ENCODE measurements around the gene MYO1C.

Gene MYO1C

DNA sequence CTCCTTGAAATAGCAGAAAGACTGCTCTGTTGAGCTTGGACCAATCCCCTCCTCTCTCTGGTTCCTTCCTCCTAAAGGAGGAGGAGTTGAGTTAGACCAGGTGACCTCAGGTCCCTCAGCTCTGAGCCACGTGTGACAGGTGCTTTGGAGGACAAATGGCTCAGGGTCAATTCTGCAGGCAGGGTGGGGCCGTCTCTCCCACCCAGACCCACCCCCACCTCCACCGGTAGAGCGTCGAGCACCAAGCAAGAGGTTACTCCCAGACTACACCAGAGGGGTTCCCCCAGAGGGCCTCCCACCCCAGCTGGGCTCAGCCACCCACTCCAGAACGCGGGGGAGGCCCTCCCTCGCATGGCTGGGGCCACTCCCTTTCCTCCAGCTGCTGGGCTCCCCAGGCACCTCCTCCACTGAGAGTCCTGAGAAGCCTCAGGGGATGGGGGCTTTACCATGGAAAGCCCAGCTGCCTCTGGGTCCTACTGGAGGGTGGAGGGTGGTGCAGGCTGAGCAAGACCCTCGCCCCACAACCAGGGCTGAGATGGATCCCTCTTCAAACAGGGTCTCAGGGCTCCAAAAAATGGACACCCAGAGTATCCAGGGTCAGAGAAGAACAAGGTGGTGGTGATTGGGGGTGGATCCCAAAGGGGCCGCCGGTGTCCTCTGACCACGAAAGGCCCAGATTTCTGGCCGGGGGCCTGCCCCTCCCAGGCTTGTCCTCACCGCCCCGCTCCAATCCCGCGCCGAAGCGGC is 7.6 kb downstream of the MYO1C start:
- no peak for DNase-seq

DNA sequence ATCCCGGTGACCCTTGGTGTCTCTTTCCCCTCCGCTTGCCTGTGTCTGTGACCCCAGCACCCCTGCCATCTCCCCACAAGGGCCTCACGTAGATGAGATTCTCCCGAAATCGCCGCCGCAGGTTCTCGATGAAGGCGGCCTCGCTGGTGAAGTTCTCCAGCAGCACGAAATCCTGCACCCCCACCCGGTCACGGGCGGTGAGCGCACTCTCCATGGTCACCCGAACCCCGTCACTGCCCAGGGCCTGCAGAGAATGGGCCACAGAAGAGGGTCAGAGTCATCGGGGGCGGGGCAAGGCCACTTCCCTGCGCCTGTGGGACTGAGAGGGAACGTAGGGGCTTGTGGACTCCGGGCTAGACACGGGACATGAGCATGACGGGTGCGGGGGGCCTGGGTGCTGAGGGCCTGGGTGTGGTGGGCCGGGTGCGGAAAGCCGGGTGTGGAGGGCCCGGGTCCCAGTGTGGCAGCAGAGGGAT is 8.4 kb downstream of the MYO1C start:
- no peak for DNase-seq

- DNase-seq: no peak
Measured at GRCh38 chr17:1482680-1483079, 9.8 kb downstream of the MYO1C start.

DNA sequence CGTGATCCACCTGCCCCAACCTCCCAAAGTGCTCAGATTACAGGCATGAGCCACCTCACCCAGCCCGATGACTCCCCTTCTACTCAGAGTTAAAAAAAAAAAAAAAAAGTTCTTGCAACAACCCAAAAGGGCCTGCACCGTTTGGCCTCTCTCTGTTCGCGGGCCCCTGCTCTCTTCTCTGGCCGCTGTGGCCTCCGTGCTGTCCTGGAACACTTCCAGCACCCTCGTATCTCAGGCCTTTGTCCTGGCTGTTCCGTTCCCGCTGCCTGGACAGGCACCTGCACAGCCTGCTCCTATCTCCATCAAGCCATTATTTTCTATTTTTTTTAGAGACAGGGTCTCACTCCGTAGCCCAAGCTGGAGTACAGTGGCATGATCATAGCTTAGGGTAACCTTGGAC is 10.8 kb downstream of the MYO1C start:
- no peak for DNase-seq

GRCh38 chr17:1480747-1481465 is 11.6 kb downstream of the MYO1C start:
- DNase-seq: no peak

DNA sequence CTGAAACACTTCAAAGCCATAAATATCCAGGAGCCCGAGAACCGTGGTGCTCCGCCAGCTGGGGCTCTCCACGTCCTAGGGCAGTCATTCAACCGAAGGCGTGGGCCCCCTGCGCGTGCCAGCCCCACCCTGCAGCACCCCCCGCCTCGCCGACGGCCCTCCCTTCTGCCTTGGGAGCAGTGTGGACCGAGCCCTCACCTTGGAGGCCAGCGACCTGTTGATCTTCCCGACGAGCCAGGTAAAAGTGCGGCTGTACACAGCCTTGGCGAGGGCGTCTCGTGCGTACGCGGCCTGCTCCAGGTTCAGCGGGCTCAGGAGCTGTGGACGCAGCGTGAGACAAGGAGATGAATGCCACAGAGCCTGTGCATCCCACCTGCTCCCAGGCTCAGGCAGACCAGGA is 14.1 kb downstream of the MYO1C start:
- DNase-seq: no peak

- DNase-seq: no peak
Measured at GRCh38 chr17:1475321-1475854, 17.1 kb downstream of the MYO1C start.

DNA sequence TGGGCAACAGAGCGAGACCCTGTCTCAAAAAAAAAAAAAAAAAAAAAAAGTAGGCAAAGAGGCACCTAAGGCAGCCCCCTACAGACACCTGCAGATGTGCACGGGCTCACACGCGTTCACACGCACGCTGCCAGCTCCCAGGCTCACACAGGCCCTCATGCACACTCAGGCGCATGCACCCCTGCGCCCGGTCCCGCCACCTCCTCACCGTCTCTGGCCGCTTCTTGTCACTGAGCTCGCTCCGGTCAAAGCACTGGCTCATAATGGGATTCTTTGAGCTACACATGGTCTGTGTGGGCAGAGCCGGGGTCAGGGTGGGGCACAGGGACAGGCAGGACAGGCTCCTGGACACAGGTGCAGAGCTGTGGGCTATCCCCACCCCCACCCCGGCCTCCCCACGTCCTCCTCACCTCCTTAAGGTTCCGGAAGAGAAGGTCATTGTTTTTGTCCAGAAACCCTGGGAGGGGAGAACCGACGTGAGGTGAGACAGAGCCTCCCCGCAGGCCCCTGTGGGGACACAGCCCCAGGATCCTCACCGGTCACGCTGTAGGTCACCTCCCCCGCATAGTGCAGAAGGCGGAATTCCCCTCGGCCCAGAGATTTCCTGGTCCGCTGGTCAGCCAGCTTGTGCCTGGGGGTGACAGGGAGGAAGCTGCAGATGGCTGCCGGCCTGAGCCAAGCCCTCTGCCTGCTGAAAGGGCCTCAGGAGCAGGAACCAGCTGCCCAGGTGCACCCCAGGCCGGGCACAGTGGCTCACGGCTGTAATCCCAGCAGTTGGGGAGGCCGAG is 17.9 kb downstream of the MYO1C start:
- peak; percentile 57 for DNase-seq

DNA sequence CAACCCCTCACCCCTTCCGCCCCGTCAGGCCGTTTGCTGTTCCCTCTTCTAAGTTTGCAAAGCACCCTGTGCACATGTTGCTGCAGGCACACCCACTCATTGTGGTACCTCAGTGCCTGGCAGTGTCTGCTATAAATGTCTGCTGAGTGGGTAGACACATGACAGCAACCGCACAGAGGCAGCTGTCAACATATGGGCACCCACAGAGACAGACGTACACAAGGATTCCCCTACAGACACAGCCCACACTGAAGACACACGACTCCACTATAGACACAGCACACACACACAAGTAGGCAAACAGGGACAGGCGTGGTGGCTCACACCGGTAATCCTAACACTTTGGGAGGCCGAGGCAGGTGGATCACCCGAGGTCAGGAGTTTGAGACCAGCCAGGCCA is 18.6 kb downstream of the MYO1C start:
- DNase-seq: no peak

- DNase-seq: no peak
Measured at GRCh38 chr17:1473170-1473569, 19.3 kb downstream of the MYO1C start.

DNA sequence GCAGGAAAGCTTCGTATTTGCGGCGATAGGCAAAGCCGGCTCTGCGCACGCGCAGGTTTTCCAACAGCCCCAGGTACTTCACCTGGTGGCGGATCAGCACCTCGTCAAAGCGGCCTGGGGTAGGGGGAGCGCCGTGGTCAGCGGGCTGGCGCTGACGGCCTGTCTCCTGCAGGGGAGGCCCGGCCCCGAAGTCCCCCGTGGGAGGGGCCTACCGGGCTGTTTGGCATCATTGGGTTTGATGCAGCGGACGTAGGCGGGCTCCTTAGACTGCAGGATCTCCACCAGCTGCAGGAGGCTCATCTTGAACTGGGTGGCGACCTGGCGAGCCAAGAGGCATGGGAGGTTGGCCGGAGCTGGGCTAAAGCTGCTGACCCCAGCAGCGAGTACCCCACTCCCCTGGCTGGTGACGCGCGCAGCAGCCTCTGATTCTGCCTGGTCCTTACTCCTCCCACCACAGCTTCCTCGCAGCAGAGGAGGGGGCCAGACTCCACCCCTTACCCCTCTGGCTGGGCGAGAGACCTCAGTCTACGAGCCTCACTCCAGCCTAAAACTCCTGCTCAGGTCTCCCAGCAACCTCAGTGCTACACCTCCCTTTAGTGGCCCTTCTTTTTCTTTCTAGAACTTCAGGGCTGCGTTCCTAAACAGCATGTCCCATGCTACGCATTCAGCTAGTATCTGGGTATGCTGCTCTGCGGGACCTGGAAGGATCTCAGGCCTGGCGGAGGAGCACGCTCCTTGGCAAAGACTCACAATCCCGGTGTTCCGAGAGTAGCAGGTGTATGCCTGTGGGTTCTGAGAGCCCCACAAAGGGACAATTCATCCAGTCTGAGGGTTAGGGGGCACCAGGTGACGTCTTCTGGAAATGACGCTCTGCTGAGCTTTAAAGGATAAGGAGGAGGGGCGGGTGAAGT is 20.3 kb downstream of the MYO1C start:
- no peak for DNase-seq

GRCh38 chr17:1471490-1471889 is 21.0 kb downstream of the MYO1C start:
- DNase-seq: no peak

DNA sequence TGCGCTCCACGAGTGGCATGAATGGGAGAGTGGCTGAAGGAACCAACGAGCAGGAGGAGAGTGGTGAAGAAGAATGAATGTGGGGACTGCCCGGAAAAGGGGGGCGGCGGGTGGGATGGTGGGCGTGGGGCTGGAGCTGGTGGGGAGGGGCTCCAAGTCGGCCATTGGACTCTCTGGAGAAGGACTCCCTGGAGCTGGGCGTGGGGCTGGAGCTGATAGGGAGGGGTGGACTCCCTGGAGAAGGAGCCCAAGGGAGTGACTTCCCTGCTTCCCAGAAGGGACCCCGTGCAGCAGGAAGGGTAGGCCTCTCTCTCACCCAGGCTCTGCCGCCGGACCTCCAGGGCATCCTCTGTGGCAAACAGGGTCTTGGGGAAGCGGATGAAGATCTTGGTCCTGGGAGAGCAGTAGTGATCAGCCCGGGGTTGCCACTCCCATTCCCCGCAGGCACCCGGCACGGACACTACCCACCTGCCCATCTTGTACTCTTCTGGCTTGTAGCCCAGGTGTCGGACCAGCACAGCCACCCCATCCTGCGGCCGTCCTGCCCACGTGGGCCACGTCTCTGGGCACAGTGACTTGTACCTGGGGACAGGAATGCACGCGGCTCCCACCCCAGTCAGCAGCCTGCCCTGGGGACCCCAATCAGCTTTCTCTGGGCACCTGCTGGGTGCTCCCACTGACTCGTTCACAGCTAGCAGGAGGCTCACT is 21.6 kb downstream of the MYO1C start:
- no peak for DNase-seq

- no peak for DNase-seq
Measured at GRCh38 chr17:1470071-1470754, 22.3 kb downstream of the MYO1C start.

- no peak for DNase-seq
Measured at GRCh38 chr17:1469231-1469852, 23.1 kb downstream of the MYO1C start.

DNA sequence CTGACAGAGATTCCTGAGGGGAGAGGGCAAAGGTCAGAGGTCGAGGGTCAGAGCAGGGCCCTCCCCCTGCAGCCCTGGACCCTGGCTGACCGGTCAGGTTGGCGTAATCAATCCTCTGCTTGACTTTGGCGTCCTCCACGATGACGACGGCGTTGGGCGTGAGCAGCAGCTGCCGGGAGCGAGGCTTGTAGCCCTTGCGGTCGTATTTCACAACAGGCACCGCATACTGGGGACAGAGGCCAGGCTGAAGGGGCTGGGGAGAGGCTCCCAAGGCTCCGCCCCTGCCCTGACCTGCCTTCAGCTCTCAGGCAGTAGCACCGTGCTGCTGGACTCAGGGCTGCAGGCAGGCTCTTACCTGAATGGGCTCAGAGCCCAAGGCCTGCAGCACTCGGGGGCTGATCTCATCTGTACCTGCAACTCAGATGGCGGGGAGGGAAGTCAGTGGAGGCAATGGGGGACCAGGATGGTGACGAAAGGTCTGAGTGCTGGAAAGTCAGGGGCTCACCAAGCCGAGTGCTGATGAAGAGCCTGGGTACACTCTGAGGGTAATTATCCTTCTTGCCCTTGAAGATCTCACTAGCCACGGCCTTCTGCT is 24.5 kb downstream of the MYO1C start:
- DNase-seq: no peak

DNA sequence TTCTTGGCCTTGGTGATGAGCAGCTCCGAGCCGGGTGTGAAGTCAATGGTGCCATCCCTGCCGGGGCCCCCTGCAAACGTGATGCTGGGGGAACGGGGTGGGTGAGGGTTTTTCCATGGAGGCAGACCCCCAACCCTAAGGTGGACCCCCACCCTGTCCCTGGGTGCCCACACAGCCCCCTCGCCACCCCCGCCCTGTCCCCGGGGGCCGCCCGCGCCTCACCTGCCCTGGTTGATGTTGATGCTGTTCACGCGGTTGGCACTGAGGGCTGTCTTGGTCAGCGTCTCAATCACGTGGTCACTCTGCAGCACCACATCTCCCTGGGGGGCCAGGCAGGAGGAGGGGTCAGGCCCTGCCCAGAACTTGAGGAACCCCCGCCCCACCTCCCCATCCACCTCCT is 25.2 kb downstream of the MYO1C start:
- no peak for DNase-seq

GRCh38 chr17:1464186-1464585 is 28.3 kb downstream of the MYO1C start:
- no peak for DNase-seq

DNA sequence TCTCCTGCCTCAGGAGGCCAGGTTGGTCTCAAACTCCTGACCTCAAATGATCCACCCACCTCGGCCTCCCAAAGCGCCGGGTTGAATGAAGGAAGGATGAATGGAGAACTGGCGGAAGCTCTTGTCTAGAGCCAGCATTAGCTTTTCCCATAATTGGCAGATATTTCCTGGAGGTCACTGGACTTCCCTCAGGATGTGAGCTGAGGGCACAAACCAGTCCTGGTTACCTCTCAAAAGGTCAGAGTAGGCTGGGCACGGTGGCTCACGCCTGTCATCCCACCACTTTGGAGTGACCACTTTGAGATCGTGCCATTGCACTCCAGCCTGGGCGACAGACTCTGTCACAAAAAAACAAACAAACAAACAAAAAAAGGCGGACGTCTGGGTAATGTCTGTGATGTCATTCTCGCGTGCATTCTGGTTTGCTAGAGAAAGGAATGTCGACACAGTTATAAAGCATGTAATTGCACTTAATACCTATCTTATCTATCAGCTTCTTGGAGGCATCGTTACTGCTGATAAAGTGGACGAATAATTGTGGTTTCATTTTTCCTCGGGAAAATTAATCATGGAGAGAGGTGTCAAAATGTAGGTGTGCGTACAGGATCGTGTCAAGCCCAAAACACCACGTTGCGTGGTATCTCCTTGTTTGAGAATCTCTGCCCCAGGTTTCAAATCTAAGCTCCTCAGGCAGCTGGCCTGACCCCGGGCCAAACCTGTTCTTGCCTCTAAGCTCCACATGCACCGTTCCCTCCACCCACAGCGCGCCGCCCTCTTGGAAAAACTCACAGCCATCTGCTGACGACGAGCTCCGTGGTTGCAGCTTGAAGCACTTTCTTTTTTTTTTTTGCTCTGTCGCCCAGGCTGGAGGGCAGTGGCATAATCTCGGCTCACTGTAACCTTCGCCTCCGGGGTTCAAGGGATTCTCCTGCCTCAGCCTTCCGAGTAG is 30.0 kb downstream of the MYO1C start:
- DNase-seq: no peak
